Activated CD4-positive, alpha-beta T cell treated with anti-CD3 and anti-CD28 coated beads, Interleukin-2, amount 10 ng/mL, durations not matched to agents 7 days and 5 days (primary cell): ENCODE measurements around the gene HECW1. TPM values are rescaled to one million over a fixed set of nuclear protein-coding genes. Genes with fewer than 3 reads are reported as not detected.

Experiments
- CTCF ChIA-PET: fragments of 350-600 bp; sonication (Branson Sonifier 250); formaldehyde crosslinking; loops from one replicate; lab custom pipeline; 2021; ENCODE audit warnings: antibody characterized with exemption; lab: Charles Lee
- POLR2A ChIA-PET: fragments of 350-600 bp; sonication (Branson Sonifier 250); formaldehyde crosslinking; loops from one replicate; lab custom pipeline; 2021; ENCODE audit warnings: antibody characterized with exemption; lab: Charles Lee
- DNase-seq: peaks from one replicate; pipeline ENCODE4 v3.0.0-alpha.2; 2020
- H3K27ac Mint-ChIP-seq: one replicate; pipeline ENCODE4 v1.8.0; 2021; ENCODE audit warnings: mild to moderate bottlenecking, moderate library complexity, mixed read lengths
- H3K27me3 Mint-ChIP-seq: one replicate; pipeline ENCODE4 v1.8.0; 2021; ENCODE audit warnings: mixed read lengths
- H3K36me3 Mint-ChIP-seq: one replicate; pipeline ENCODE4 v1.8.0; 2021; ENCODE audit warnings: low read depth, mixed read lengths
- H3K4me1 Mint-ChIP-seq: one replicate; pipeline ENCODE4 v1.8.0; 2021; ENCODE audit warnings: mixed read lengths
- H3K4me3 Mint-ChIP-seq: one replicate; pipeline ENCODE4 v1.8.0; 2021; ENCODE audit warnings: mild to moderate bottlenecking, moderate library complexity, mixed read lengths
- H3K9me3 Mint-ChIP-seq: one replicate; pipeline ENCODE4 v1.8.0; 2021; ENCODE audit warnings: mixed read lengths
- total RNA-seq, 2 experiments: library from RNA; stranded (reverse); gene quantifications; one replicate each; pipeline ENCODE4 v1.2.3, GENCODE V29; 2021

The HECW1 gene
- total RNA-seq, 2 experiments from 2014 or later: not detected

GRCh38 chr7:43234968-43235367 lies 122.5 kb downstream of the HECW1 start:
- Mint-ChIP-seq H3K27me3 (peaks cover 3% of the 10 kb centered on the region), H3K4me3 (no peak overlapping the region), H3K27ac (no peak overlapping the region), H3K36me3 (no peaks in the 10 kb centered on the region), H3K4me1 (no peaks in the 10 kb centered on the region), H3K9me3 (no peaks in the 10 kb centered on the region)
- DNase-seq: no peak
- CTCF ChIA-PET: interaction anchor here (1.3 kb wide), 1 partner anchor 23 kb away, joined by 3 read pairs; no protein-coding TSS in a partner anchor
- POLR2A ChIA-PET: no interaction called here

GRCh38 chr7:43240565-43240964 lies 128.1 kb downstream of the HECW1 start:
- DNase-seq: no peak
- CTCF ChIA-PET: no interaction called here
- Mint-ChIP-seq H3K4me3 (no peak overlapping the region), H3K27me3 (no peaks in the 10 kb centered on the region), H3K27ac (no peak overlapping the region), H3K36me3 (no peaks in the 10 kb centered on the region), H3K9me3 (no peaks in the 10 kb centered on the region), H3K4me1 (no peaks in the 10 kb centered on the region)
- POLR2A ChIA-PET: no interaction called here

GRCh38 chr7:43242628-43243255 lies 130.3 kb downstream of the HECW1 start:
- Mint-ChIP-seq H3K4me1 (no peaks in the 10 kb centered on the region), H3K36me3 (no peaks in the 10 kb centered on the region), H3K27me3 (no peaks in the 10 kb centered on the region), H3K9me3 (no peaks in the 10 kb centered on the region), H3K4me3 (no peak overlapping the region), H3K27ac (no peak overlapping the region)
- DNase-seq: no peak
- CTCF ChIA-PET: interaction anchor here (1.3 kb wide), 1 partner anchor 14 kb away, joined by 3 read pairs; no protein-coding TSS in a partner anchor
- POLR2A ChIA-PET: no interaction called here

GRCh38 chr7:43244232-43244631 lies 131.8 kb downstream of the HECW1 start:
- Mint-ChIP-seq H3K36me3 (no peaks in the 10 kb centered on the region), H3K27me3 (no peaks in the 10 kb centered on the region), H3K9me3 (no peaks in the 10 kb centered on the region), H3K4me1 (no peaks in the 10 kb centered on the region), H3K27ac (no peak overlapping the region), H3K4me3 (no peak overlapping the region)
- CTCF ChIA-PET: no interaction called here
- no peak for DNase-seq
- POLR2A ChIA-PET: no interaction called here

- POLR2A ChIA-PET: no interaction called here
- no peaks in the 10 kb centered on the region for H3K4me1 Mint-ChIP-seq
- CTCF ChIA-PET: no interaction called here
- no peaks in the 10 kb centered on the region for H3K9me3 Mint-ChIP-seq
- H3K4me3 Mint-ChIP-seq: no peak overlapping the region
- no peak for DNase-seq
- H3K27ac Mint-ChIP-seq: no peak overlapping the region
- H3K27me3 Mint-ChIP-seq: no peaks in the 10 kb centered on the region
- H3K36me3 Mint-ChIP-seq: no peaks in the 10 kb centered on the region
Measured at GRCh38 chr7:43244784-43245183, 132.3 kb downstream of the HECW1 start.

- Mint-ChIP-seq H3K4me3 (no peak overlapping the region), H3K36me3 (no peaks in the 10 kb centered on the region), H3K27ac (no peak overlapping the region), H3K4me1 (no peaks in the 10 kb centered on the region), H3K9me3 (no peaks in the 10 kb centered on the region), H3K27me3 (peaks cover 3% of the 10 kb centered on the region)
- ChIA-PET CTCF (no interaction called here), POLR2A (no interaction called here)
- no peak for DNase-seq
Measured at GRCh38 chr7:43247757-43248156, 135.3 kb downstream of the HECW1 start.

GRCh38 chr7:43248553-43248952 lies 136.1 kb downstream of the HECW1 start:
- ChIA-PET POLR2A (no interaction called here), CTCF (no interaction called here)
- Mint-ChIP-seq H3K4me1 (no peaks in the 10 kb centered on the region), H3K9me3 (no peaks in the 10 kb centered on the region), H3K27ac (no peak overlapping the region), H3K36me3 (no peaks in the 10 kb centered on the region), H3K27me3 (peaks cover 3% of the 10 kb centered on the region), H3K4me3 (no peak overlapping the region)
- DNase-seq: no peak

- no peak overlapping the region for H3K27ac Mint-ChIP-seq
- no peaks in the 10 kb centered on the region for H3K4me1 Mint-ChIP-seq
- CTCF ChIA-PET: interaction anchor here (0.9 kb wide), 1 partner anchor 12 kb away, joined by 3 read pairs; no protein-coding TSS in a partner anchor
- POLR2A ChIA-PET: no interaction called here
- no peaks in the 10 kb centered on the region for H3K9me3 Mint-ChIP-seq
- H3K27me3 Mint-ChIP-seq: peaks cover 3% of the 10 kb centered on the region
- H3K4me3 Mint-ChIP-seq: no peak overlapping the region
- H3K36me3 Mint-ChIP-seq: no peaks in the 10 kb centered on the region
- DNase-seq: no peak
Measured at GRCh38 chr7:43248961-43249822, 136.7 kb downstream of the HECW1 start.

GRCh38 chr7:43249823-43250145 lies 137.3 kb downstream of the HECW1 start:
- Mint-ChIP-seq H3K27ac (no peak overlapping the region), H3K4me3 (no peak overlapping the region), H3K27me3 (peaks cover 3% of the 10 kb centered on the region), H3K4me1 (no peaks in the 10 kb centered on the region), H3K9me3 (no peaks in the 10 kb centered on the region), H3K36me3 (no peaks in the 10 kb centered on the region)
- CTCF ChIA-PET: interaction anchor here (0.9 kb wide), 1 partner anchor 11 kb away, joined by 3 read pairs; no protein-coding TSS in a partner anchor
- no peak for DNase-seq
- POLR2A ChIA-PET: no interaction called here

- Mint-ChIP-seq H3K4me1 (no peaks in the 10 kb centered on the region), H3K9me3 (no peaks in the 10 kb centered on the region), H3K27ac (no peak overlapping the region), H3K27me3 (peaks cover 9% of the 10 kb centered on the region), H3K4me3 (no peak overlapping the region), H3K36me3 (no peaks in the 10 kb centered on the region)
- peak; percentile 74 for DNase-seq
- POLR2A ChIA-PET: no interaction called here
- CTCF ChIA-PET: interaction anchor here (0.6 to 2.0 kb wide), 4 partner anchors 12 to 320 kb away, joined by 3 to 5 read pairs (median 4); no protein-coding TSS in a partner anchor
Measured at GRCh38 chr7:43260980-43261878, 148.8 kb downstream of the HECW1 start.

GRCh38 chr7:43265139-43265538 lies 152.7 kb downstream of the HECW1 start:
- no peaks in the 10 kb centered on the region for H3K36me3 Mint-ChIP-seq

GRCh38 chr7:43273939-43274719 lies 161.7 kb downstream of the HECW1 start:
- no peaks in the 10 kb centered on the region for H3K9me3 Mint-ChIP-seq
- CTCF ChIA-PET: no interaction called here
- POLR2A ChIA-PET: no interaction called here
- no peaks in the 10 kb centered on the region for H3K36me3 Mint-ChIP-seq
- no peak overlapping the region for H3K27ac Mint-ChIP-seq
- no peak for DNase-seq
- peaks cover 27% of the 10 kb centered on the region for H3K27me3 Mint-ChIP-seq
- H3K4me3 Mint-ChIP-seq: no peak overlapping the region
- no peaks in the 10 kb centered on the region for H3K4me1 Mint-ChIP-seq

More at GRCh38 chr7:43265139-43265538, 152.7 kb downstream of the HECW1 start:
- peaks cover 20% of the 10 kb centered on the region for H3K27me3 Mint-ChIP-seq
- ChIA-PET CTCF (interaction anchor here (0.6 to 0.7 kb wide), 2 partner anchors 319 to 1347 kb away, joined by 3 to 4 read pairs; no protein-coding TSS in a partner anchor), POLR2A (no interaction called here)
- no peak overlapping the region for H3K4me3 Mint-ChIP-seq
- DNase-seq: no peak
- H3K4me1 Mint-ChIP-seq: no peaks in the 10 kb centered on the region
- no peaks in the 10 kb centered on the region for H3K9me3 Mint-ChIP-seq
- no peak overlapping the region for H3K27ac Mint-ChIP-seq
